Smooth muscle cell of the brain vasculature (primary cell): ENCODE measurements around the gene KIF25.

Experiments
- DNase-seq: peaks from one replicate; pipeline ENCODE4 v3.0.0-alpha.2; 2012; ENCODE audit warnings: low read depth, low spot score

The KIF25 gene

DNA sequence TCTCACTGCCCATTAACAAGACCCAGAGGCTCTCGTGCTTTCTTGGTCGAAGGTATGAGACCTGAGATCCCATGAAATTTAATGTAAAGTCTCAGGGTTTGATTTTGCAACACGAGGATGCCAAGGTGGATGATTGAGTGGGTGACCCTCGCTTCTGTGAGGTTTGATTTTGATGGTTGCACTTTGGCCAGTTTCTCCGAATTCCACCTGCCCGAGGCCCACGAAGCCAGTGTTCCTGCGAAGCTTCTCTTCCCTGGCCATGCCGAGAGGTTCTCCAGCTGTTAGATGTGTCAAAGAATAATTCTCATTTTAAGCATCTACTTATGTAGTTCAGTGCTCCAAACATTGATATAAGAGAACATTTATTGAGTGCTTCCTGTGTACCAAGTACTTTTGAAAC lies at the start of gene KIF25:
KIF25 (plus strand) TSS at position 30 of the 400 bp plus-strand sequence. CDS start 31,915 bp downstream, outside the sequence.
- DNase-seq: no peak

GRCh38 chr6:167947716-167948115 lies 49.8 kb upstream of the KIF25 start:
- no peak for DNase-seq

- DNase-seq: peak; percentile 32
Observed at GRCh38 chr6:167948716-167949115, 48.8 kb upstream of the KIF25 start.

DNA sequence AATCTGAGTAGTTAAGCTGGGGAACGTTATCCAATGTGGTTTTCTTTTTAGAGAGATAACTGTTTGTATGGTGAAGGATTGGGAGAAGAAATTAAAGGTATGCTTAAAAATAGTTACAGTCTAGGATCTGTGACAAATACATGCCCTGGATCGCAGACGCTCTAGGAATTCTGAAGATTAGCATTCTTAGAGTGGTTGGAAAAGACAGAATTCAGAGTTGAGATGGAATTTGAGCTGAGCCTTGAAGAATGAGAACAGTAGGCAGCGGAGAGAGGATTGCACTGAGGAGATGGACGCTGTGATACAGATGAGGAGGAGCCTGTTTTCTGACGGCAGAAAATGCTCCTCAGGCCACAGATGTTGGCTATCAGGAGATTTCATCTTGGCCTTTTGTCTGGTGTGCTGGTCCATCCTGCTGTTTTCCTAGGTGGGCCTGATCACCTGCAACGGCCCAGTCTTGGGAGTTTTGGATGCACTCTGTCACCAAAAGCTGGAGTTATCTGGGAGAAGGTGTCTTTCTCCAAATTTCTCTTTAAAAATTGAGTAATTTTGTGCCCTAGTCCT lies 48.3 kb upstream of the KIF25 start:
- DNase-seq: no peak

- no peak for DNase-seq
Observed at GRCh38 chr6:167951781-167952511, 45.5 kb upstream of the KIF25 start.

DNA sequence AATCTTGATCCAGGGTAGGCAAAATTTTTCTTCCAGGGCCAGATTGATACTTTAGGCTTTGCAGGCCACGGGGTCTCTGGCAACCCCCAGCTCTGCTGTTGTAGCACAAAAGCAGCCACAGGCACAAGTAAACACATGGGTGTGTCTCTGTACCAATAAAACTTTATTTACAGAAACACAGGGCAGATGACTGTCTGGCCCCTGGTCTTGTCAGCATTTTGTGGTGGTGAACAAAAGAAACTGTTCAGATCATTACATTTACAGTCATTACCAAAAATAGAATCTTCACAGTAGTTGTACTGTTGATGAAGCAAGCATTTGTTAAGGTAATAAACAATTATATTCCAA lies 45.0 kb upstream of the KIF25 start:
- no peak for DNase-seq

GRCh38 chr6:167953551-167953950 lies 43.9 kb upstream of the KIF25 start:
- DNase-seq: no peak

DNA sequence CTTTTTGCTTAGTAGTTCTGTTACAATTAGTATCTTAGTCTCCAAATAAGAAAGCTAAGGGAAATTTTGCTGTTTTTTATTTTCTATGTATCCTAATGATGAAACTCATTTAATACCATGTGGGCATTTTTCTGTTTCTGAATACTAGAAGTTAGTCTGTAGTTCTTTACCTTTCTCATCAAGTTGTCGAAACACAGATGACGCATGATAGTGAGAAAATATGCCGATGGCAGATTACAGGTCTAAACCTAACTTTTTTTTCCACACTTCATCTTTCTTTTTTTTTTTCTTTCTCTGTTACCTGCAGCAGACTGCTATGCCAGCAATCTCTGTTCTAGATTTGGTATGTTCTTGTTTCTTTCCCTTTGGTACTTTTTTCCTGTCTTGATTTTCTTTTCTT lies 43.3 kb upstream of the KIF25 start:
- DNase-seq: no peak

GRCh38 chr6:167956491-167956890 lies 41.0 kb upstream of the KIF25 start:
- DNase-seq: no peak

DNA sequence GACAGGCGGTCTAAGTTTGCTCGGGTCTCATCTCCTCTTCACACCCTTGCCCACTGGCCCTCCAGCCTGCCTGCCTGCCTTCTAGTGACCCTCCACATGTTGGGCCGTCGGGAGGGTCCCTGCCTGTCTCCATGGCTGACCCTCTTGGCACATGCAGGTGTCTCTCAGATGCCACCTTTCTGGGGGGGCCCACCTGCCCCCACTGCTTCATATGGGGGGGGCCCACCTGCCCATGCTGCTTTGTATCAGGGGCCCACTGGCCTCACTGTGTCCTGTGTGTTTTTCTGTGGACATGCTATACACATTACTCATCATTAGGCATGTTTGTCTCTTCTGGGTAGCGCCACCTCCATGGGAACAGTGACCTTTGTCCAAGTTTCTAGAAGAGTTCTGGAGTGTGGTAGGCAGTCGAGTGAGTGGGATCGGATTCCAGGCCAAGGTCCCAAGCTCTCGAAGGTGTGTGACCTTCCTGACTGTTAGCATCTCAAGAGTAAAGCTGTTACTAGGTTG lies 40.4 kb upstream of the KIF25 start:
- DNase-seq: no peak

DNA sequence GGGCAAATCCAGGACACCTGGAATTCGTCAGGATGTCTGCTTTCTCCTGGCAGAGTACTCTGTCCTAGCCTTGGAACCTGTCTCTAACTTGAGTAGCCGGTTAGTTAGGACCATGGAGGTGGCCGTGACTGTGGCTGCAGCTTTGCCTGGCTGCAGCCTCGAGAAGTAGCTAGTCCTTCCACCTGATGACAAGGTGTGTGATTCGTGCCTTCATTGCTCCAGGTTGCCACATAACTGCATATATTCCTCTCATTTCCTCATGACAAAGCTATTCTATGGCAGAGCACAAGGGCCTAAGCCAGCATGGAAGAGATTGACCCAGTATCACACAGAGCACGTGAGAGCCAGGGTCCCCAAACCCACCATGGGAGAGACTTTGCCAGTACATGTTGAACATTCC lies 39.8 kb upstream of the KIF25 start:
- no peak for DNase-seq

DNA sequence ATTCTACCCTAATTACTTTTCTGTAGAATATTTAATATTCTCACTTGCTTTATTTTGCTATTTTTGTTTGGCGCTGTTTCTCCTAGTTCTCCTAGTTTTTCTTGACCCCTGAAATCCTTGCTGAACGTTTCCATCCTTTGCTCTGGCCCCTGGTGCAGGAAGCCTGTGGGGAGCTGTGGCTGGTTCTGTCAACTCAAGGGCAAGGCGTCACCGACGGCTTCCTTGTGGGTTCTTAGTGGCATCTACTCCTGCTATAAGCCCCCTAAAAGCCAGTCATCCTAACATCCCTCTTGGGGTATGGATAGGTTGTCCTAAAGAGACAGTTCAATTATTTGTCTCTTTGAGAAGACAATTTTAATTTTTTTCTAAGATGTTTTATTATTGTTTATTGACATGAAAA lies 36.9 kb upstream of the KIF25 start:
- no peak for DNase-seq

DNA sequence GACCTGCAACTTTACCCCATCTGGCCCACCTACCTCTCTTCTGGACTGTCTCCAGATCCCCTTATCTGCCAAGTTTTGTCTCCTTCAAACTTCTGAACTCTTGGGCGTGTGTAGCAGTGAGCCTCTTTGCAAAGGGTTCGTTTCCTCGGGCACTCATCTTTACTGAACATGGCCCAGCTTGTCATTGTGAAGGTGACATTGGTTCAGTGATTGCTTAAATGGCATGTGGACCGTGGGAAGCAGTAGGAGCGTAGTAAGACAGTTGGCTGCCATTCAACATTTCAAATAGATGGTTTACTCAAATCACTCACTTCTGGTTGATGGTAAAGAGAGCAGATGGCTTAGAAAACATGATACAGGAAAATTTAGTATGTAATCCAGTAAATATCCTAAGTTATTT lies 34.8 kb upstream of the KIF25 start:
- DNase-seq: no peak

DNA sequence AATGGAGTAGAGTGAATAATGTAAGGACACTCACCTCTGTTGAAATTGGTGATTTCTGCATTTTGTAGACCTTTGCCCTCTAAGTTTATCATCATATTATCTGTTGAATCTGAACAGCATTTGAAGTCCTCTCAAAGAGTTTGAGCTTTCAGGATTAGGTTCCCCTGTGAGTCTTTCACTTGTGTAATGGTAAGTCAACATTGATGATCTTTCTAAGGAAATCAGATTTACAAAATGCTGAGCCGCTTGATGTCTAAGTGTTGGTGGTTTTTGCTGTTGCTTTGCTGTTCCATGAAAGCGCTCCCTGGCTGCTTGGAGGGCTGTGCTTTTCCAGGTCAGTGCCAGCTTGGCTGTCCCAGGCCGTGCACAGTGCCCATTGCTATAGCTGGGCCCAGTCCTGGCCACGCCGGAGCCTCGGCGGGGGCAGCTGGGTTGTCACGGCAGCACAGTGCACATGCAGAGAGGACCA lies 33.8 kb upstream of the KIF25 start:
- DNase-seq: no peak

DNA sequence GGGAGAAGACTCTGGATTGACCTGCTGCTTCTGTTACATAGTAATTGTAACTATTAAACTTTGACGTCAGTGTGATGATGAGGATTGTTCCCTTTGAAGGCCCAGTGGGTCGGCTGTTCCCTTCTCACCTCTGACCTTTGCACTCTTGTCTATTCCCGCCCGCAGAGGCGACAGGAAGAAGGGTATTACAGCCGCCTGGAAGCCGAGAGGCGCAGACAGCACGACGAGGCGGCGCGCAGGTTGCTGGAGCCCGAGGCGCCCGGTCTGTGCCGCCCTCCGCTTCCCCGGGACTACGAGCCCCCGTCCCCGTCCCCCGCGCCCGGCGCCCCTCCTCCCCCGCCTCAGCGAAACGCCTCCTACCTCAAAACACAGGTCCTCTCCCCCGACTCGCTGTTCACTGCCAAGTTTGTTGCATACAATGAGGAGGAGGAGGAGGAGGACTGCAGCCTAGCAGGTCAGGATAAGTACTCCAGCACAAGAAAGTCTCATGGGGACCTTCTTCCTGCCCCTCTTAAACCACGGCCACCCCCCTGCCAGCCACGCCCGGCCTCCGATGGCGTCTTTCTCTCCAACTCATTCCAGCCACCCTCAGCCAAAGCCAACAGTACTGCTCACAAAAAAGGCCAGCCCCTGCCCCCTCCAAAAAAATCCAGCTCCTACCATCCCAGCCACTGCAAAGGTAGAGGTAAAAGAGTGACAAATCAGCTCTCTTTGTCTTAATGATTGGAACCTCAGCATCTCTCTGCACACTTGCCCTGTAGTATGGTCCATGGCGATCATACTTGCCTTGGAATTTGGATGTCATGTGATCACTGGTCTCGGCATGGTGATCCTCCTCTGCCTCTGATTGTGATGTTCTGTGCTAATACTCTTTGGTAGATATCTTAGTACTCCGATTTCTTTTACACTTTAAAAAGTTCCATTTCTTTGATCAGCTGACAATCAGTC lies 31.6 kb upstream of the KIF25 start:
- DNase-seq: no peak

DNA sequence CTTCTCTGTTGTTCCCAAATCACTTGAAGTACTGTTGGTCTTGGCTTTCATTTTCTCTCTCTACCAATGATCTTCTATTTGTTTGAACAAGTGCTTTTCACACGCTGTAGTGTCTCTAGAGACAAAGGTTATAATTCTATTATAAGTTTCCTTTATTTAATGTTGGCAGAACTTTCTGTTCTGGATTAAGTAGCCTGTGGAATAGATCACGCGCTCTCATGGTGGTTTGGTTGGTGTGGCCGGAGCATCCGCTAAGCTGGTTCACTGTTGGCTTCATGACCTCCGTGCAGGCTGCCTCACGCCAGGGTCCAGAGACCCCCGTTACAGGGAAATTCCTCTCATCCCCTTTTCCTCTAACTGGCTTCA lies 30.9 kb upstream of the KIF25 start:
- DNase-seq: no peak

GRCh38 chr6:167968091-167968490 lies 29.4 kb upstream of the KIF25 start:
- DNase-seq: no peak

DNA sequence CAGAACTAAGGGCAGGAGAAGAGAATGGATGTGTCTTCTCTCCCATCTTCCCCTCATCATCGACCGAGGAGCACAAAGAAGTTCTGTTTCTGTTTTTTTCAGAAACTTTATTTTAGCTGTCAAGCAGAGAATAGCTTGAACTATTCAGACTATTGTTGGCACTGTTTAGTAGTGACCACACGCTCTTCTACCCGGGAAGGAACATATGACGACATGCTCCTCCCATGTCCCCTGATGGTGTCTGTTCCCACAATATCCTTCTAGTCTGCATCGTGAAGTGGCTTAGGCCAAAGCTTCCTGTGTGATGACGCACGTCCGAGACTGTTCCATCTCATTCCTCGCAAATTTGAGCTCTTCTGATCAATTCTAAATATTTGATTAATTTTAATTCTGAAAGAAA lies 27.2 kb upstream of the KIF25 start:
- DNase-seq: no peak

GRCh38 chr6:167972193-167972592 lies 25.3 kb upstream of the KIF25 start:
- DNase-seq: no peak

DNA sequence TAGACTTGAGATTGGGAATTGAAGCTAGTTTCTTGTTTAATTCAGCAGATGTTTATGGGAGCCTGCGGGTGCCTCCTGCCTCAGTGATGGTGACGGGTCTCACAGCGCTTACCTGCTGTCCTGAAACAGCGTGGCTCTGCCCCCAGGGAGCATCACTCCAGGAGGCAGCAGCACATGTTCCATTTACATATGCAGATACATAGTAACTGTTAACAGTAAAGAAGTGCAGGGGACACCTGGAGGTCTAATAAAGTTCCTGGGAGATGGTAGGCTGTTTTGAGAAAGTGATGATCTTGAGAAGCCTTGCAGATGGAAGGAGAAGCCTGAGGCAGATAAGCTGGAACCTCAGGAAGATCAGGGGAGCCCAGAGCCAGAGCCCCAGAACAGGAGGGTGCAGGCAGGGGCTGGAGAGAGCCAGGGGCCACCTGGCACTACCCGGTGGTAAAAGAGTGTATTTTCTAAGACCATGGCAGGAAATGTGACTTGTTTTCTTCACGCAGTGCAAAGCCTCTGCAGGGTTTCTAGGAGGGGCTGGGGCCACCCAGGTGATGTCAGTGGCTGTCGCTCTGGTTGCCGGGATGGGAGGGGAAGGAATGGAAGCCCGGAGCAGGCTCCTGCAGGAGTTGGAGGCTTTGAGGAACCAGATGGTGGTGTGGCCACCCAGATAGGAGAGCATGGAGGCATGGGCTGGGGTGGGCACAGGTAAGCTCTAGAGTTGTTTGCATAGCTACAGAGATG lies 24.2 kb upstream of the KIF25 start:
- DNase-seq: no peak

GRCh38 chr6:167974640-167975344 lies 22.7 kb upstream of the KIF25 start:
- DNase-seq: peak; percentile 10
